ENCODE results near the gene FZD1.
"Not testable (repeated sequence)": the region's sequence is repeated elsewhere in the genome, so short reads cannot be mapped to it uniquely, and the experiment has no call there.

Gene FZD1

DNA sequence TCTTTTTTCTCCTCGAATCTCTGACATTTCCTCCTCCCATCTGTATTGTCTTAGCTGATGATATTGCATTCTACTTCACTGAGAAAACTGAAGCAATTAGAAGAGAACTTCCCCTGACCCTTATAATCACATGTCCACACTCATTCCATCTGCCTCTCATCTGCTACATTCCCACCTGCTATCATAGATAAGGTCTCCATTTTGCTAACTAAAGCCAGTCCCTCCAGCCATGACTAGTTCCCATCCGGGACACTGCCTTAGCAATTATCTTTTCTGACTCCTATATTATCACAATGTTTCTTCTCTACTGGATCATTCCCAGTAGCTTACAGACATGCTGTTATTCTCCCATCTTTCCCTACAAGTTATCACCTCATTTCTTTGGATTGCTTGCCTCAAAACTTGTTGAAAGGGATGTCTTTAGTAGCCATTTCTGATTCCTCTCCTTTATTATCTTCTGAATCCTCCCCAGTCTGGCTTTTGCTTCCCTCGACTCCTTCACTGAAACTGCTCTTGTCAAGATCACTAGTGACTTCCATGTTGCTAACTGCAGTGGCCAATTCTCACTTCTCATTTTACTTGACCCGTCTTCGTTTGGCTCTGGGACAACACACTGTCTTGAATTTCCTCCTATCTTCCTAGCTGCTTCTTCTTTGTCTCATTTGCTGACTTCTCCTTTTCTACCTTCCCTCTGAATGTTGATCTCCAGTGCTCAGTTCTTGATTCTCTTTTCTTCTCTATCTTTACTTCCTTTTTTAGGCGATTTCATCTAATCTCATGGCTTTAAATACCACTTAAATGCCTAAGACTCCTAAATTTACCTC is 35.9 kb downstream of the FZD1 start:
- no peak for DNase-seq

DNA sequence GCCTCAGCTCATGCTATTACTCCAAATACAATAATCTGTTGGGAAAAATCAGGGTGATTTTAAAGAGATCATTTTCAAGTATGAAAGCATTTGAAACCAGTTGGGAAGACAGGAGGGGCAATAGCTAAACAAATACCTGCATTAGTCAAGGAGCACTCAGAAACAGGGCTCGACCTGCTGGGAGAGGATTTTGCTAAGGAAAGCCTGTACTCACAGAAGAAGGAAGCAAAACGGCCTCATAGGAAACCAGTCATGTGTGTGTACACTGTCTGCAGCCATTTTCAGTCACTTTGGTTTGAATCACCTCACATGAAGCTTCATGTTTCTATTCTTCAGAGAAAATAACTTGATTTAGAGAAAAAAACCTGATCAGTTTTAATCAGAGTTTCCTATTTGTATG is 38.6 kb downstream of the FZD1 start:
- no peak for DNase-seq

DNA sequence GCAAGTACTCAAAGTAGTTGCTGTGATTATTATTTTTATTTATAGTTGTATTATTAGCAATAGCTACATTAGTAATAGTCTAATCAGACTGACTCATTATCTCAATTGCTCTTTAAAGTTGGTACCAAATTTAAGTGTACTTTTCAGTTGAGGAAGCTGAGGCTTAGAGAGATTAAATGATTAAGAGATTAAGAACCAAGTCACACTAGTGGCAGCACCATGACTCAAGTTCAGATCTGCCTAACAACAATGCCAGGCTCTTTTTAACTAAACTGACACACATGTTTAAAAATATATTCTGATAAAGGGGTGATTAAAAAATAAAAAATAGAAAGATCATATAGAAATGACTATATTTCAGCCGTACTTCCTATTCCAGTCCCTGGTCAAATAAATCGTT is 42.0 kb downstream of the FZD1 start:
- no peak for DNase-seq

DNA sequence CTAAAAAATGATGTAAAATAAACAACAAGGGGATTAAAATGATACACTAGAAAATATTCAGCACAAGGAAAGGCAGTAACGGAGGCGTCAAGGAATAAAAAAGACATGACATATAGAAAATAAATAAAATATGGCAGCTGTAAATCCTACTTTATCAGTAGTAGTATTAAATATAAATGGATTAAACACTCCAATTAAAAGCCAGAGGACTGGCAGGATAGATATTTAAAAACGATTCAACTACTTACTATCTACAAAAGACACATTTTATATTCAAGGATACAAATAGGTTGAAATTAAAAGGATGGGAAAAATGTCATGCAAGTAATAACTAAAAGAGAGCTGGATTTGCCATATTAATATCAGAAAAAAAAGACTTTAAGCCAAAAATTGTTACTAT is 43.2 kb downstream of the FZD1 start:
- no peak for DNase-seq

DNA sequence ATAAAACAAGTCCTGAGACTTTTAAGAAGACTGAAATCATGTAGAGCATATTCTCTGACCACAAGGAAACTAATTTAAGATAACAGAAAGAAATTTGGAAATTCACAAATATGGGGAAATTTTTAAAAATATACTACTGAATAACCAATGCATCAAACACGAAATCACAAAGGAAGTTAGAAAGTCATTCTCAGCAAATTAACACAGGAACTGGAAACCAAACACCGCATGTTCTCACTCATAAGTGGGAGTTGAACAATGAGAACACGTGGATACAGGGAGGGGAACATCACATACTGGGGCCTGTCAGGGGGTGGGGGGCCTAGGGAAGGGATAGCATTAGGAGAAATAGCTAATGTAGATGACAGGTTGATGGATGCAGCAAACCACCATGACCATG is 44.0 kb downstream of the FZD1 start:
- not testable (repeated sequence) for DNase-seq

DNA sequence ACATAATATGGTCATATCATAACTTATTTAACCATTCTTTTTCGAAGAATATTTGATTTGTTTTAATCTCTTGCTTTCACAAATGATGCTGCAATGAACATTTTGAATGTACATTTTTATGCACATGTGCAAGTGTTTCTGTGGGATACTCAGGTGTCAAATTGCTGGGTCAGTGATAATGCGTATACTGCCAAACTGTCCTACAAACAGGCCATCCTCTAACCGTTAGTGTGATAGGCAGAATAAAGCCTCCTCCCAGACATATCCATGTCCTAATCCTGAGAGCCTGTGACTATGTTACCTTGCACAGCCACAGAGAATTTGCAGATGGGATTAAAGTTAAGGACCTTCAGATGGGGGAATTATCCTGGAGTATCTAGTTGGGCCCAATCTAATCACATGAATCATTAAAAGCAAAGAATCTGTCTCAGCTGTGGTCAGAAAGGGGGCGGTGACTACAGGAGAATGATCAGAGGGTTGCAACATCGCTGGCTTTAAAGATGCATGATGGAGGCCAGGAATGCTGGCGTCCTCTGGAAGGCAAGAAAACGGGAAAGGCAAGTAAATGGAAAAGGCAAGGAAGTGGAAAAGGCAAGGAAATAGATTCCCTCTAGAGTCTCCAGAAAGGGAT is 46.7 kb downstream of the FZD1 start:
- DNase-seq, result no peak

DNA sequence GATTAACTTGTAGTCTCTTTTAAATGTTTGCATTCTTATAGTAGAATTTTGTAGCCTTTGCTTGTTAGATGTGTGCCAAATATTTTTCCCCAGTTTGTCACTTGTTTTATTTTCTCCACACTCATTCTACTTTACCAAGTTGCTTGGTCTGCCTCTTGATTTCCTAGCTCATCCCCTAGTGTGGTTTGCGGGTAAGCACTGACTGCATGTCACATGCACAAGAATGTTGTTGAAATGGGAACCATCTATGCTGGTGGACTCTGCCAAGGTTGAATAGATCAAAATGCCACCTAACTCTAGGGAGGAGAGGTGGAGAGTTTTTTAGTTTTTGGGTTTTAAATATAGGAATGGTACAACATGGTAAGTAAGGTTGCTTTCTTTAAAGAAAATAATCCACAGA is 47.6 kb downstream of the FZD1 start:
- no peak for DNase-seq

DNA sequence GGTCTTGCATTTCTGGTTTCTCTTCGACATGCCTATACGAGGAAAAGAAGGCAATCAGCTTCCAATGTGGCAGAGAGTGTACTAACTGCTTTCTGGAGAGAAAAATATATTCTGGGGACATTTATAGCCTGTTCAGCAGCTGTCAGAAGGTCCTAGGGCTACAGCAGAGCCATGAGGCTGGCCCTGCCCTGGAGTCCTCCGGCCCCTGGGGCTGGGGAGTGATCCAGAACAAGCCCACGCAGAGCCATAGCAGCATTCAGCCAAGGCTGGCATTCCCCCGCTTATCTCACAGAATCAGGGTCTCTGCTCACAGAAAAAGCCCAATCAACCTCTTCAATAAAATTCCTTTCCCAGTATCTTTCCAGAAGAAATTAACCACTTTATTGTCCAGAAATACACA is 48.9 kb downstream of the FZD1 start:
- no peak for DNase-seq

DNA sequence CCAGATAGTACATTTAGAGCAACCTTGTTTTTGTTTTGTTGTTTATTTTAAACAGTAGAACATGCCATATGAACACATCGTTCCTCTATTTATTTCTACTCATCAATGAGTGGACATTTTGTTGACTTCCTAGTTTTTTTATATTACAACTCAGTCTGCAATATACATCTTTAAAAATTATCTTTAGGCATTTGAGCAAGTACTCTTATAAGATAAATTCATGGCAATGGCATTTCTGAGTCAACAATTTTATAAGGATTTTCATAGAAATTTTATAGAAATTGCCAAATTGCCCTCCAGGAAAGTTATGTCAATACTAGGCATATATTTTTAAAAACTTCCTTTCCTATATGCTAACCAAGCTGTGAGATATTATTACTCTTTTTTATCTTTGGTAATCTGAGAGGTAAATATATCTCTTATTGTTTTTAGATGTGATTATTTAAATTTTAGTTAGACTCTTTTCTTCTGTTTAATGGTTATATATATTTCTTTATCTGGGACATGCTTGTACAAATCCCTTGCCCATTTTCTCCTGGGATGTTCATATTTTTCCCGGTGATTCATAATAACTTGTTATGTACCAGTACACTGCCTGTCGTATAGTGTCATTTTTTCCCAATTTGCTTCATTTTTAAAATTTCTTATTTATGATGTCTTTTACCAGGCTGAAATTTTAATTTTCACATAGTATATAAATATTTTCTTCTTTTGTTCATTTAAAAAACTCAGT is 50.5 kb downstream of the FZD1 start:
- DNase-seq, result no peak

DNA sequence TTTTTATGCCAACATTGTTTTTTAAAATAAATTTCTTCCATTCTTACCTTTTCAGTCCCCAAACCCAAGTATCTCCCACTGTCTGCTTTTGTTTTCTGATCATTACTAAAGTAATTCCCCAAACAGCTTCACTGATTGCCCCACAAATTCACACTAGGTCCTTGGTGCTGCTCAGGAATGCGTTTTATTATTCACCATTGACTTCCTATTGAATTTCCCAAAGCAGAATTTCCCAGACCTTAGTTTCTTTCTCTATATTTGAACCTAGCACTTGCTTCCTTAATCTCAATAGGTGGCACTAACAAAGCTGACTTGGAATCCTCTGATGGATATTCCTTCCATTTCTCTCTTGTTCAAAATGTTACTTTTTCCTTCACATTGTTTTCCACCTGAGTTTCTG is 52.2 kb downstream of the FZD1 start:
- no peak for DNase-seq

DNA sequence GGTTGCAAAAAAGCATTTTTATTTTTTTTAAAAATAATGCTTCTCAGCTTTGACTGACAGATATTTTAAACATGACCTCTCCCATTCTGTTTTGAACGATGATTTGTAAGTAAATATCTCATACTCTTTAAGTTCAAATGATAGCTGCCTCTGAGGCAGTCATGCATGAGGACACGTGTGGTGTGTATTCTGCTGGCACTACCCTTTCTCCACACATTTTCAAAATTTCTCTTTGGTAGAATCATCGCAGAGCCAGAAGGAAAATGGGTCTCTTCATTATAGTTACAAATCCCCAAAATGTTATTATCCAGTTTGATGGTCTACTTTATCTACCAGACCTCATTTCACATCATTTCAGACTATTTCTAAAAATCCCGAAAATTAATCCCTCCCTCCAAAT is 55.1 kb downstream of the FZD1 start:
- DNase-seq, result no peak

DNA sequence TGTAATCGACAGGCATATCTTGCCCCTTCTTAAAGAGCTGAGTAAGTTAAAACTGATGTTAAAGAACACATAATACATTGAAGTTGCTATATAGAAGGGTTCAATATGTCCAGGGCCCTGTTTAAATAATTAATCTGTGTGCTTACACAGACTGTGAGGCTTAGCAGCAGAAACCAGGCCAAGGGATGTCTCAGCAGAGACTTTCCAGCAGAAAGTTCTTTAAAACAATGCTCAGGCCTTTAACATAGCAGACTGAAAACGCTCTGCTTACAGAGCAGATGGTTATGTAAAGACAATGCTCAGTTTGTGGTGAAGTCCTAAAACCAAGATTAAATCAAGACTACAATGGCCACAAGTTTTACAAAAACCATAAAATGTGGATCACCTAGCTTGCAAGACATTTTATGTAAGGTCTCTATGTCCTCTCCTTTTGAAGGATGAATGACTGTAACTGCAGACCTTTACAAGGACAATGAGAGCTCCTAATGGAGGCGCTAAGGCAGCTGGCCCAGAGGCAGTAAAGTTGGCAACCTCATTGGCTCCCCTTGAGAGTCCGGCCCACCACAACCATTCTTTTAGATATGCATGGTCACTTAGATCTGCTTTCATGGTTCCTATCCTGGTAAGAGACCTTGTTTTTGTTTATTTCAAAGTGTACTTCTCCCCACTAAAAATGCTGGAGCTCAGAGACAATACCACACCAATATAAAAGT is 56.3 kb downstream of the FZD1 start:
- no peak for DNase-seq

Measured in NCI-H1930 (cell line).